ENCODE measurements around the gene RNASE7.

RNASE7 gene, protein sequence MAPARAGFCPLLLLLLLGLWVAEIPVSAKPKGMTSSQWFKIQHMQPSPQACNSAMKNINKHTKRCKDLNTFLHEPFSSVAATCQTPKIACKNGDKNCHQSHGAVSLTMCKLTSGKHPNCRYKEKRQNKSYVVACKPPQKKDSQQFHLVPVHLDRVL

DNA sequence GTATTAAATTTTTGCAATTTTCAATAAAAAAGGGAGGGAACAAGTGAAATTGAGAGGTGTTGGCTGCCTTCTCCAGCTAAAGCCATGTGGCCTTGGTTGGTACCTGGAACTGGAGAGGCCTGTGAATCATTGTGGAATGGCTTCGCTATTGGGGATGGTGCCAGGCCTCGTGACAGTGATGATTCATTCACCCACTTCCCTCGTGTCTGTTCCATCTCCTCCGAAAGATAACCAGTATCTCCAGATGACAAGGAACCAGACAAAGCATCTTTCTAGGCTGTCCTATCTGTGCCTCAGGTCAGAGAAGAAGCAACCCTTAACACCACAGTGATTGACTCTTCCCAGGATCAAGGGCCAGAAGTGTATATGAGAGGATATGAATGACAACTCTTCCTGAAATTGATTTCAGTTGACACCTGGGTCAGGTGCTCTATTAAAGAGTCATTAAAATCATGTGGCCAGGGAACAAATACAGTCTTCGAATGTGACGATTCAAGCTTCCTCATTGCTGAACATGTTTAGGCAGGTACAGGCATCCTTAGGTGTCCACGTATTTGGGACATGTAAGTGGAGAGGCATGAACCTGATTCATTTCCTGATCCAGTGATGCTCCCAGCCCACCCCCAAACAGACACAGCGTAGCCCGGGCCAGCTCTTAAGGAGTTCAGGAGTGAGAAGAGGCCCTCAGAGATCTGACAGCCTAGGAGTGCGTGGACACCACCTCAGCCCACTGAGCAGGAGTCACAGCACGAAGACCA is at the start of gene RNASE7:
TSS of gene RNASE7 (plus strand) at position 687 of the 758 bp plus-strand sequence. CDS start 631 bp downstream, outside the sequence.
- Histone ChIP-seq H3K36me3 (ENCODE audit: control insufficient read depth, insufficient read depth, low read length) (no peaks in the 10 kb centered on the region), H3K4me3 (replicated peaks; ENCODE audit: low read depth, low read length) (no peak within 1 kb of the TSS), H3K27me3 (replicated peaks; ENCODE audit: control insufficient read depth, insufficient read depth, low read length) (no peaks in the 10 kb centered on the region; the same call in none of the 2 replicates)
- no peak for DNase-seq (ENCODE audit: extremely low read depth, insufficient read length)
- TF ChIP-seq, protein P1, sequence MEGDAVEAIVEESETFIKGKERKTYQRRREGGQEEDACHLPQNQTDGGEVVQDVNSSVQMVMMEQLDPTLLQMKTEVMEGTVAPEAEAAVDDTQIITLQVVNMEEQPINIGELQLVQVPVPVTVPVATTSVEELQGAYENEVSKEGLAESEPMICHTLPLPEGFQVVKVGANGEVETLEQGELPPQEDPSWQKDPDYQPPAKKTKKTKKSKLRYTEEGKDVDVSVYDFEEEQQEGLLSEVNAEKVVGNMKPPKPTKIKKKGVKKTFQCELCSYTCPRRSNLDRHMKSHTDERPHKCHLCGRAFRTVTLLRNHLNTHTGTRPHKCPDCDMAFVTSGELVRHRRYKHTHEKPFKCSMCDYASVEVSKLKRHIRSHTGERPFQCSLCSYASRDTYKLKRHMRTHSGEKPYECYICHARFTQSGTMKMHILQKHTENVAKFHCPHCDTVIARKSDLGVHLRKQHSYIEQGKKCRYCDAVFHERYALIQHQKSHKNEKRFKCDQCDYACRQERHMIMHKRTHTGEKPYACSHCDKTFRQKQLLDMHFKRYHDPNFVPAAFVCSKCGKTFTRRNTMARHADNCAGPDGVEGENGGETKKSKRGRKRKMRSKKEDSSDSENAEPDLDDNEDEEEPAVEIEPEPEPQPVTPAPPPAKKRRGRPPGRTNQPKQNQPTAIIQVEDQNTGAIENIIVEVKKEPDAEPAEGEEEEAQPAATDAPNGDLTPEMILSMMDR (IDR thresholded peaks at IDR 0.05; ENCODE audit: insufficient read depth, low read length, poor library complexity, severe bottlenecking), result no peak

DNA sequence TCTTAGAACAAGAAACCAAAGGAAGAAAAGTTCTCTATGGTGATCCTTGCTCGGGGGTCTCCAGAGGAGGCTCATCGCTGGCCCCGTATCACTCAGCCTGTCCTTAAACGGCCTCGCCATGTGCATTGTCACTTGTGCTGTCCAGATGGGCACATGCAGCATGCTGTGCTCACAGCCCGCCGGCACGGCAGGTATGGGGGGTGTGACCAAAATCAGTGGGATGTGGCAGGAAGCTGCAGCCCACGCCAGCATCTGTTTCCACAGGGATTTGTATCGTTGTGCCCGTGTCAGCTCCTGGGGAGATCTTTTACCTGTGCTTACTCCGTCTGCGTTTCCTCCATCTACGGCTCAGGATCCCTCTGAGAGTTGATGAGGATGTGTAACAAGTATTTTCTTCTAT is 45.6 kb upstream of the RNASE7 start:
- DNase-seq (ENCODE audit: extremely low read depth, insufficient read length), result no peak
- H3K27me3 ChIP-seq (replicated peaks; ENCODE audit: control insufficient read depth, insufficient read depth, low read length), result no peaks in the 10 kb centered on the region
- TF ChIP-seq, protein P1 (IDR thresholded peaks at IDR 0.05; ENCODE audit: insufficient read depth, low read length, poor library complexity, severe bottlenecking), result no peak
- H3K4me3 ChIP-seq (replicated peaks; ENCODE audit: low read depth, low read length), result no peak overlapping the region
- H3K36me3 ChIP-seq (ENCODE audit: control insufficient read depth, insufficient read depth, low read length), result peaks cover 20% of the 10 kb centered on the region

DNA sequence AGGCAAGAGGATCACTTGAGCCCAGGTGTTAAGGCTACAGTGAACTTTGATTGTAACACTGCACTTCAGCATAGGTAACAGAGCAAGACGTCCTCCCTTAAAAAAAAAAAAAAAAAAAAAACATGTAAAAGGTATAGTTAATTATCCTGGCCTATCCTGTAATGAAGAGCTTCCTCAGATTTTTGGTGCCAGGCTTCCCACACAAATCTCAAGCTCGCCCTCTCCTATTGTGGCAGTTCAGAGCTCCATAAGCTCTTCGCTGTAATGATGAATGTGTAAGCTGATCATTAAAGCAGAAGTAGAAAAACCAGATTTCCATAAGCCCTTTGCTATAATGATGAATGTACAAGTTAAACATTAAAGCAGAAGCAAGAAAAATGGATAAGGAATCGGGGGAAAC is 45.0 kb upstream of the RNASE7 start:
- H3K36me3 ChIP-seq (ENCODE audit: control insufficient read depth, insufficient read depth, low read length), result peaks cover 18% of the 10 kb centered on the region
- H3K4me3 ChIP-seq (replicated peaks; ENCODE audit: low read depth, low read length), result no peak overlapping the region
- DNase-seq (ENCODE audit: extremely low read depth, insufficient read length), result no peak
- H3K27me3 ChIP-seq (replicated peaks; ENCODE audit: control insufficient read depth, insufficient read depth, low read length), result no peaks in the 10 kb centered on the region
- TF ChIP-seq, protein P1 (IDR thresholded peaks at IDR 0.05; ENCODE audit: insufficient read depth, low read length, poor library complexity, severe bottlenecking), result no peak

DNA sequence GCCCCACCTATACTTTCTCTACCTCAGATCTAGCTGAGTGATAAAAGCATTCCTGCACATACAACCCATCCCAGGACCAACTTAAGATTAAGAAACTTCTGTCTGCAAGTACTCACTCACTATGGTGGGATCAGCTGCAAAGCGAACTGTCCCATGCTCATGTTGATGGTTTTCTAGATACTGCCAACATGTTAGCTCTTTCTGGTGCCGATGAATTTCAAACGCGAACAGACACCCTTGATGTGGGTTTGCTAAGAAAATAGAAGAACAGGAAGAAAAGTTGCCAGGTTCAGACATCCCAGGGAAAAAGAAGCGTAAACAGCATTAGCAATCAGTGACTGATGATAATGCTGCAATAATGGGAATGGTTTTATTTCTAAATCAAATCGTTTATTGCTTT is 44.6 kb upstream of the RNASE7 start:
- TF ChIP-seq, protein P1 (IDR thresholded peaks at IDR 0.05; ENCODE audit: insufficient read depth, low read length, poor library complexity, severe bottlenecking), result no peak
- DNase-seq (ENCODE audit: extremely low read depth, insufficient read length), result no peak

DNA sequence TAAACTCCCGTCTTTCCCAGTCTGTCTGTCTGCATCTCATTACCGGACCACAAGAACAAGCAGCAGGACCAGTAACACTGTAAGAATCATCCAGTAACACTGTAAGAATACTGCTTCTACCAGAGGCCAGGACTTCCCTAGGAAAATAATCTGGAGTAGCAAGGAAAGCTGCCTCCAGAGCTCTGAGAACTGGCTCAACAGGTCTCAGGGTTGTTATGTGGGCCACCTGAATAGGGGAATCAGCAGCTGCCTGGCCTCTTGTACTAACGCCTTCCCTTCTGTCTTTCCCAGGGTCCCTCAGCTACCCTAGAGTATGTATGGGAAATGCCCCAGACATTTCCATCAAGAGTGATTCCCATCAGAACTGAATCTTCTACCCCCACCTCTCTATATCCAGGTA is 44.0 kb upstream of the RNASE7 start:
- Histone ChIP-seq H3K4me3 (replicated peaks; ENCODE audit: low read depth, low read length) (no peak overlapping the region), H3K27me3 (replicated peaks; ENCODE audit: control insufficient read depth, insufficient read depth, low read length) (no peaks in the 10 kb centered on the region), H3K36me3 (ENCODE audit: control insufficient read depth, insufficient read depth, low read length) (peaks cover 15% of the 10 kb centered on the region)
- TF ChIP-seq, protein P1 (IDR thresholded peaks at IDR 0.05; ENCODE audit: insufficient read depth, low read length, poor library complexity, severe bottlenecking), result no peak
- DNase-seq (ENCODE audit: extremely low read depth, insufficient read length), result no peak

More for the DNA sequence above, 44.6 kb upstream of the RNASE7 start:
- Histone ChIP-seq H3K27me3 (replicated peaks; ENCODE audit: control insufficient read depth, insufficient read depth, low read length) (no peaks in the 10 kb centered on the region), H3K4me3 (replicated peaks; ENCODE audit: low read depth, low read length) (no peak overlapping the region), H3K36me3 (ENCODE audit: control insufficient read depth, insufficient read depth, low read length) (peaks cover 17% of the 10 kb centered on the region)

All from GM06990 (cell line).